IMR-90 (cell line): Measurements from ENCODE around the gene SLC25A25. TPM values are rescaled to one million over a fixed set of nuclear protein-coding genes. Genes with fewer than 3 reads are reported as not detected.

Source experiments
- ATAC-seq: fragments of 200-7000 bp; cut with Tn5 transposase; 2 replicates; pipeline ENCODE4 v1.9.1; 2020; ENCODE audit warnings: low read depth, mild to moderate bottlenecking, moderate library complexity
- BruUV-seq: library from RNA; stranded (reverse); fragments of 400-500 nt; replicated peaks from 2 replicates; lab custom pipeline; 2021; lab: Mats Ljungman, UMichigan
- CTCF ChIA-PET: fragments of 300-600 bp; formaldehyde crosslinking; extraction: SDS; loops from one replicate; lab custom pipeline; 2021; ENCODE audit warnings: antibody characterized with exemption; lab: Yijun Ruan, JAX
- POLR2A ChIA-PET: fragments of 300-600 bp; sonication (Branson Sonifier 250); formaldehyde crosslinking; loops from one replicate; lab custom pipeline; 2022; ENCODE audit warnings: antibody characterized with exemption; ENCODE audit not compliant: unreplicated experiment; lab: Charles Lee
- DNase-seq: peaks from one replicate; pipeline ENCODE4 v3.0.0; 2013
- H2AFZ ChIP-seq: replicated peaks from 2 replicates; pipeline ENCODE3; 2013; ENCODE audit warnings: low read length, mild to moderate bottlenecking; ENCODE audit not compliant: poor library complexity
- H2AK5ac ChIP-seq: 2 replicates; pipeline ENCODE4 v1.6.1; 2013; ENCODE audit warnings: low read depth, low read length, inconsistent platforms
- H2AK9ac ChIP-seq: replicated peaks from 2 replicates; pipeline ENCODE3; 2013; ENCODE audit warnings: mild to moderate bottlenecking, low read depth, low read length, moderate library complexity; ENCODE audit not compliant: poor library complexity
- H2BK120ac ChIP-seq: 2 replicates; pipeline ENCODE4 v1.6.1; 2013; ENCODE audit warnings: low read depth, low read length, inconsistent platforms
- H2BK15ac ChIP-seq: 3 replicates; pipeline ENCODE4 v1.6.1; 2013; ENCODE audit warnings: low read depth, low read length, inconsistent platforms
- H2BK20ac ChIP-seq: 2 replicates; pipeline ENCODE4 v1.6.1; 2013; ENCODE audit warnings: low read depth, mild to moderate bottlenecking, inconsistent platforms, low read length, moderate library complexity
- H2BK5ac ChIP-seq: 2 replicates; pipeline ENCODE4 v1.6.1; 2013; ENCODE audit warnings: mild to moderate bottlenecking, low read depth, low read length, inconsistent platforms; ENCODE audit not compliant: poor library complexity, severe bottlenecking
- H3K14ac ChIP-seq: replicated peaks from 2 replicates; pipeline ENCODE4 v1.6.1; 2013; ENCODE audit warnings: low read depth, low read length, inconsistent platforms
- H3K18ac ChIP-seq: 2 replicates; pipeline ENCODE4 v1.6.1; 2013; ENCODE audit warnings: low read depth, low read length, control low read depth
- H3K23ac ChIP-seq: 2 replicates; pipeline ENCODE4 v1.6.1; 2013; ENCODE audit warnings: low read depth, low read length, inconsistent platforms
- H3K27ac ChIP-seq: 2 replicates; pipeline ENCODE4 v1.5.1; 2013; ENCODE audit warnings: mild to moderate bottlenecking, control low read depth, low read length; ENCODE audit not compliant: insufficient read depth
- H3K27me3 ChIP-seq: 2 replicates; pipeline ENCODE4 v1.6.1; 2013; ENCODE audit warnings: low read length; ENCODE audit not compliant: control insufficient read depth, insufficient read depth
- H3K36me3 ChIP-seq: 2 replicates; pipeline ENCODE4 v1.6.1; 2013; ENCODE audit warnings: low read length, mixed read lengths; ENCODE audit not compliant: control insufficient read depth, insufficient read depth
- H3K4ac ChIP-seq: 2 replicates; pipeline ENCODE4 v1.6.1; 2013; ENCODE audit warnings: low read depth, low read length, inconsistent platforms
- H3K4me1 ChIP-seq: 2 replicates; pipeline ENCODE4 v1.6.1; 2013; ENCODE audit warnings: low read length, mixed read lengths; ENCODE audit not compliant: control insufficient read depth, insufficient read depth
- H3K4me2 ChIP-seq: 2 replicates; pipeline ENCODE4 v1.6.1; 2013; ENCODE audit warnings: low read depth, mild to moderate bottlenecking, control low read depth, low read length, moderate library complexity
- H3K4me3 ChIP-seq: 2 replicates; pipeline ENCODE4 v1.5.1; 2013; ENCODE audit warnings: low read depth, mild to moderate bottlenecking, control low read depth, low read length, moderate library complexity; ENCODE audit not compliant: insufficient read depth
- H3K56ac ChIP-seq: 2 replicates; pipeline ENCODE4 v1.6.1; 2013; ENCODE audit warnings: low read length, inconsistent platforms; ENCODE audit not compliant: insufficient read depth; ENCODE audit errors: extremely low read depth
- H3K79me1 ChIP-seq, 2 experiments: 2 replicates each; pipeline ENCODE4 v1.6.1; 2013; ENCODE audit warnings: low read length in 2 of 2, inconsistent platforms in 1 of 2, low read depth in 1 of 2
- H3K9ac ChIP-seq: 2 replicates; pipeline ENCODE4 v1.6.1; 2013; ENCODE audit warnings: low read depth, low read length, control low read depth
- H3K9me1 ChIP-seq: 2 replicates; pipeline ENCODE4 v1.6.1; 2013; ENCODE audit warnings: low read length, inconsistent platforms; ENCODE audit not compliant: insufficient read depth
- H3K9me3 ChIP-seq: 2 replicates; pipeline ENCODE4 v1.6.1; 2013; ENCODE audit warnings: low read length; ENCODE audit not compliant: control insufficient read depth, insufficient read depth
- H4K20me1 ChIP-seq: 2 replicates; pipeline ENCODE4 v1.6.1; 2013; ENCODE audit warnings: low read length, inconsistent platforms; ENCODE audit not compliant: insufficient read depth
- H4K5ac ChIP-seq: 2 replicates; pipeline ENCODE4 v1.6.1; 2013; ENCODE audit warnings: mild to moderate bottlenecking, low read depth, low read length, control low read depth
- H4K8ac ChIP-seq, 2 experiments: 2 replicates each; pipeline ENCODE4 v1.6.1; 2013; ENCODE audit warnings: low read depth in 2 of 2, low read length in 2 of 2, control low read depth in 1 of 2, inconsistent platforms in 1 of 2
- H4K91ac ChIP-seq: 2 replicates; pipeline ENCODE4 v1.6.1; 2013; ENCODE audit warnings: low read depth, low read length, inconsistent platforms; ENCODE audit not compliant: insufficient read depth
- MXI1 ChIP-seq: IDR thresholded peaks from 2 replicates; pipeline ENCODE4 v1.6.1; 2012; ENCODE audit warnings: low read depth, mild to moderate bottlenecking, low read length, moderate library complexity, borderline replicate concordance
- NFE2L2 ChIP-seq: fragments of 150-350 bp; IDR thresholded peaks from 2 replicates; pipeline ENCODE4 v1.6.1; 2016; ENCODE audit warnings: low read depth, mild to moderate bottlenecking, low read length
- WGBS, 2 experiments: methylation state at CpG; one replicate each; pipeline versions ENCODE4 v1.1.5 to v1.1.7; 2013; ENCODE audit warnings: missing lambda C conversion rate in 2 of 2; ENCODE audit not compliant: insufficient read length in 1 of 2; ENCODE audit errors: extremely low coverage in 2 of 2; 5-methylcytosine and 5-hydroxymethylcytosine counted together
- dilution Hi-C: fragments of 300-500 bp; cut with HindIII; formaldehyde crosslinking; loops from one replicate; pipeline ENCODE4 v1.14.3; 2018; ENCODE audit warnings: low sequenced_read_pairs; ENCODE audit not compliant: unreplicated experiment
- in situ Hi-C: fragments of 300-500 bp; cut with MboI; formaldehyde crosslinking; loops from 3 replicates; pipeline ENCODE4 v1.14.3; 2019; ENCODE audit warnings: low sequenced_read_pairs, inconsistent platforms, mixed read lengths
- intact Hi-C: fragments of 100-400 bp; cut with micrococcal nuclease; formaldehyde crosslinking; loops from 2 replicates; pipeline ENCODE4 v1.10.0; 2022
- polyA plus RNA-seq, 3 experiments: library from polyadenylated mRNA; depleted of rRNA; stranded (reverse); fragments of >200 nt; gene quantifications; 2 replicates each; pipeline ENCODE4 v1.2.3, GENCODE V29; 2012; ENCODE audit warnings: low replicate concordance in 1 of 3
- total RNA-seq: library from RNA; depleted of rRNA; stranded (reverse); fragments of >200 nt; gene quantifications from 2 replicates; pipeline ENCODE4 v1.2.3, GENCODE V29; 2012

SLC25A25 gene
- total and polyA plus RNA-seq, 2 of the 4 experiments (the other 2 are of a cell fraction): 14.0 to 17.9 TPM

- dilution Hi-C loops (no loop called here), intact Hi-C loops (no loop called here), in situ Hi-C loops (no loop called here)
- Histone ChIP-seq H3K36me3 (no peaks in the 10 kb centered on the region; the same call in 1 of the 2 replicates), H2BK120ac (peak overlapping the region; percentile 18), H4K20me1 (no peaks in the 10 kb centered on the region; the same call in 1 of the 2 replicates), H2AK9ac (peak overlapping the region; percentile 96), H3K14ac (peak overlapping the region; percentile 94), H4K91ac (no peak overlapping the region), H3K9me1 (peaks cover 6% of the 10 kb centered on the region; the same call in 1 of the 2 replicates), H3K9ac (peak overlapping the region; percentile 84), H2AK5ac (peak overlapping the region; percentile 35), H2AFZ (peak overlapping the region; percentile 91), H3K4me2 (peak overlapping the region; percentile 94), H2BK20ac (0 out of 2 replicates have a peak overlapping the region, but pooled peaks have one; percentile 8), H3K23ac (peak overlapping the region; percentile 77), H3K27ac (peak overlapping the region; percentile 79), H2BK5ac (peak overlapping the region; percentile 52), H3K4me3 (peak overlapping the region; percentile 70), H3K18ac (peak overlapping the region; percentile 11; the same call in 1 of the 2 replicates), H4K8ac (peak overlapping the region in 1 of 2 experiments; percentile 39; a peak in 1 of 4 replicates), H4K5ac (no peak overlapping the region; the same call in 1 of the 2 replicates), H3K4me1 (peaks cover 22% of the 10 kb centered on the region), H2BK15ac (no peak overlapping the region), H3K9me3 (no peaks in the 10 kb centered on the region), H3K79me1 (peaks cover 28 to 55% of the 10 kb centered on the region in 2 experiments), H3K4ac (peak overlapping the region; percentile 63), H3K27me3 (no peaks in the 10 kb centered on the region), H3K56ac (peak overlapping the region; percentile 54; the same call in 1 of the 2 replicates)
- BruUV-seq: no TSS peak
- ChIA-PET CTCF (no interaction called here), POLR2A (interaction anchor here (0.5 kb wide), 1 partner anchor 155 kb away, joined by 3 read pairs; no protein-coding TSS in a partner anchor)
- TF ChIP-seq MXI1 (0 out of 2 replicates have a peak, but pooled peaks have one; percentile 18), NFE2L2 (no peak)
- DNase-seq (no peak), ATAC-seq (peak; percentile 2; the same call in 1 of the 2 replicates)
- WGBS, 2 experiments: 1% methylated on average over 23 of the region's 50 CpGs; no CpG with 5 or more reads in 1 of the 2 experiments
Measured at GRCh38 chr9:128068386-128069205, 564 bp downstream of the SLC25A25 start.
